ENCODE measurements around the gene RASSF9.

Gene RASSF9

DNA sequence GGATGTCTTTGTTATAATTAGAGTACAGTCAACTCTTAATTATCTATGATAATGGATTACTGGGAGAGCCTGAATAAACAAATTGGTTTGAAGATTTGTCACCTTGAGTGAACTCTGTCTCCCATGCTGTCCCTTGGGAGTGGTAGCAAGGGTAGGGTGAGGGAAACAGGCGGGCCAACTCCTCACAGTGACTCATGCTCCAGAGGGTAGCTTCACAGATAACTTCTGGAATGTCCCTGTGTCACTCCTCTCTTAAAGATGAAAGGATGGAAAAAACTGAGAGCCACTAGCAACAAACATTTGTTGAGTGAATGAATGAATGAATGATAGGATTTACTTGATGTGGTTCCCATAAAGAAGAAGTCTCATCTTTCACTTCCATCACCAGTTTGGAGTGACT lies 53.5 kb downstream of the RASSF9 start:
- TF ChIP-seq, protein P1, sequence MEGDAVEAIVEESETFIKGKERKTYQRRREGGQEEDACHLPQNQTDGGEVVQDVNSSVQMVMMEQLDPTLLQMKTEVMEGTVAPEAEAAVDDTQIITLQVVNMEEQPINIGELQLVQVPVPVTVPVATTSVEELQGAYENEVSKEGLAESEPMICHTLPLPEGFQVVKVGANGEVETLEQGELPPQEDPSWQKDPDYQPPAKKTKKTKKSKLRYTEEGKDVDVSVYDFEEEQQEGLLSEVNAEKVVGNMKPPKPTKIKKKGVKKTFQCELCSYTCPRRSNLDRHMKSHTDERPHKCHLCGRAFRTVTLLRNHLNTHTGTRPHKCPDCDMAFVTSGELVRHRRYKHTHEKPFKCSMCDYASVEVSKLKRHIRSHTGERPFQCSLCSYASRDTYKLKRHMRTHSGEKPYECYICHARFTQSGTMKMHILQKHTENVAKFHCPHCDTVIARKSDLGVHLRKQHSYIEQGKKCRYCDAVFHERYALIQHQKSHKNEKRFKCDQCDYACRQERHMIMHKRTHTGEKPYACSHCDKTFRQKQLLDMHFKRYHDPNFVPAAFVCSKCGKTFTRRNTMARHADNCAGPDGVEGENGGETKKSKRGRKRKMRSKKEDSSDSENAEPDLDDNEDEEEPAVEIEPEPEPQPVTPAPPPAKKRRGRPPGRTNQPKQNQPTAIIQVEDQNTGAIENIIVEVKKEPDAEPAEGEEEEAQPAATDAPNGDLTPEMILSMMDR (conservative IDR thresholded peaks at IDR 0.05; ENCODE audit: low read depth, low read length), result no peak
- no peak for DNase-seq (ENCODE audit: low read depth)
- H3K4me3 ChIP-seq (ENCODE audit: low read length), result no peak overlapping the region

DNA sequence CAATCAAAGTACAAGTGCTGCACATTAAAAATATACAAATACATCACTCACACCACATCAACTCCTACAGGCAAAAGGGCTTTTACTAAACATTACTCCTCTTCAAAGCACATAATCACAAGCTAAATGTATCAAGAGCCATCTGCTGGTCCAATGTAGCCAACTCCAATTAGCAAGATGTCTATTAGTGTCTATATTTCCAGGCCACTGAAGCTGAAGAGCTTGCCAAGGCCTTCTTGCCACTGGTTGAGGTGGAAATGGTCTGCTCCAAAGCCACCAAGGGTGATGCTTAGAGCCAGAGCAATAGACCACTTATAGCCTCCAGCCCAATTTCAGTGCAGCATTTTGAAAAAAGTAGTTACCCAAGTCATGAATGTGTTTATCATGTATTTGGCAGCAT lies 54.4 kb downstream of the RASSF9 start:
- no peak overlapping the region for H3K4me3 ChIP-seq (ENCODE audit: low read length)
- no peak for DNase-seq (ENCODE audit: low read depth)
- TF ChIP-seq, protein P1 (conservative IDR thresholded peaks at IDR 0.05; ENCODE audit: low read depth, low read length), result no peak

DNA sequence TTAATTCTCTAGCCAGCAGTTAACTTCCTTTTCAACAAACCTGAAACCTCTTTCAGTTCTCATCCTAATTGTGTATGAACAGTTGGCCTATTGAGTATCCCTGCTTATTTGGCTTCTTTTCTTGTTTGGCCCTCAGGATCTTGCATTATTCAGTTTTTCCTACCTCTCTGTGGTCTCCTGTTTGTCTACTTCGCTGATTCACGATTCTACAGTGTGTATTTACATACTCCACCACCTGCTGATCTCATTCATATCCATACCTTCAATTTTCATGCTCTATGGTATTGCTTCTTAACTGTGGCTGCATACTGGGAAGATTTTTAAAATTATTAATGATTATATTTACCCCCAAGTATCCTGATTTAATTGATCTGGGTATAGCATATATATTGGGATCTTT lies 56.4 kb downstream of the RASSF9 start:
- H3K4me3 ChIP-seq (ENCODE audit: low read length), result no peak overlapping the region
- DNase-seq (ENCODE audit: low read depth), result no peak
- TF ChIP-seq, protein P1 (conservative IDR thresholded peaks at IDR 0.05; ENCODE audit: low read depth, low read length), result no peak

DNA sequence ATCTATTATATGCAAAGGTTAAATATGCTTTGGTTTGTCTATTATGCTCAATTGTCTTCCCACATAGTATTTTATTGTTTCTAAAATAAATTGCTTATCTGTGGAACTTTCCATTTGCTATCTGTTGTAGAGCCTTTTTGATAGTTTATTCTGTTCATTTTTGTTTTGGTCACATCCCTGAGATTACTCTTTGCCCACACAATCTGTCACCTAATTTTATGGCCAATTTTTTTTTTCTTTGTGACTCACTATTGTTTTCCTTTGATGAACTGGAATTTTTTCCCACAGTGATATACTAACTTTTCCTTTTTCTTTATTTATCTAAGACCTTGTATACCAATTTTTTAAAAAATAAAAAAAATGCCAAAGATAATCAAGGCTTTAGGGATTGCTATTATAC lies 61.1 kb downstream of the RASSF9 start:
- no peak overlapping the region for H3K4me3 ChIP-seq (ENCODE audit: low read length)
- no peak for DNase-seq (ENCODE audit: low read depth)
- TF ChIP-seq, protein P1 (conservative IDR thresholded peaks at IDR 0.05; ENCODE audit: low read depth, low read length), result no peak

DNA sequence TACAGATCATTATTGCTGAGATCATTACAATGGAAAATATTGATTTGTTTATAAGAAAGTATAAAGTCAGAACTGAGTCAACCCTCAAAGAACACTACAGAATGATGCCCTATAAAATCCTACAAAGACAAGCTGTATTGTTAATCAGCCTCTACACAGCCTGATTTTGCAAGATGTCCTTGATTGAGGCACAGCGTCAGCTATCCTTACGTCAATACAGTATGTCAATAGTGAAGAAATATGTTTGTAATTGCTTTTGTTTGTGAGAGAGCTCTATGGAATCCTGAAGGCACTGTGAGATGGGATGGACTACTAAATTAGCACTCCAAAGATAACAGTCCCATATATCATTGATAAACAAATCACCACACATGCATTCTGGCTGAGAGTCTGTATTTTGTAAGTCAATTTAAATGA lies 70.7 kb downstream of the RASSF9 start:
- TF ChIP-seq, protein P1 (conservative IDR thresholded peaks at IDR 0.05; ENCODE audit: low read depth, low read length), result no peak
- DNase-seq (ENCODE audit: low read depth), result no peak
- no peak overlapping the region for H3K4me3 ChIP-seq (ENCODE audit: low read length)

DNA sequence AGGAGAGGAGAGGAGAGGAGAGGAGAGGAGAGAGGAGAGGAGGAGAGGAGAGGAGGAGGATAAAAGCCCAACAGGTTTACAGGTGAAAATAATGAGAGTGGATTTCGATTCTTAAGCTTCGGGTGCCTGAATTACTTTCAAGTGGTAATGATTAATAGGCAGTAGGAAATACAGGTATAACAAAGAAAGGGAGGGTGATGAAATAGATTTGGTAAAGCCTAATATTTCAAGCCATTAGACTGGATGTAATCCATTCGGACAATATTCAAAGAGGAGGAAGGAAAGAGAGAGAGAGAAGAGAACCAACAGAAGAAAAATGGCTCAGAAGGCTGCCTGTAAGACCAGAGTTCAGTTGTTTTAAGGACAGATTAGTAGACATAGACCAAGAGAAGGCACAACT lies 76.6 kb downstream of the RASSF9 start:
- TF ChIP-seq, protein P1 (conservative IDR thresholded peaks at IDR 0.05; ENCODE audit: low read depth, low read length), result no peak
- no peak for DNase-seq (ENCODE audit: low read depth)
- H3K4me3 ChIP-seq (ENCODE audit: low read length), result no peak overlapping the region

DNA sequence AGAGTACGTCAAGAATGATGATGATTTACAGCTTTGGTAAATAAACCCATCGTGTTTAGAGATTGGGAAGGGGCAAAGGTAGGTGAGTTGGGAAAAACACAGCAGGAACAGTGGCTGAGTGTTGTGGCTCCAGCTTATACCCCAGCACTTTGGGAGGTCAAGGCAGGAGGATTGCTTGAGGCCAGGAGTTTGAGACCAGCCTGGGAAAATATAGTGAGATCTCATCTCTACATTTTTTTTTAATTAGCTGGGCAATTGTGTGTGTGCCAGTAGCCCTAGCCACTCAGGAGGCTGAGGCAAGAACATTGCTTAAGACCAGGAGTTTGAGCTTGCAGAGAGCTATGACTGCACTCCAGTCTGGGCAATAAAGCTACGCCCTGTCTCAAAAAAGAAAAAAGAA lies 77.1 kb downstream of the RASSF9 start:
- H3K4me3 ChIP-seq (ENCODE audit: low read length), result no peak overlapping the region
- no peak for DNase-seq (ENCODE audit: low read depth)
- TF ChIP-seq, protein P1 (conservative IDR thresholded peaks at IDR 0.05; ENCODE audit: low read depth, low read length), result no peak

All from retinal pigment epithelial cell (primary cell).